Transverse colon (tissue), 3 donors: ENCODE measurements around the gene FAM98A.

Experiments
- CTCF ChIP-seq, 5 experiments: fragments of 200-600 bp in 3 of 5; fragments of 450-650 bp in 2 of 5; sonication (generic) in 3 of 5; IDR thresholded peaks; 1 replicate in 2 of 5; 2 replicates in 3 of 5; pipeline ENCODE4 v1.5.1; 2016 to 2017; ENCODE audit warnings: antibody characterized with exemption in 5 of 5, inconsistent platforms in 3 of 5, mild to moderate bottlenecking in 2 of 5, moderate library complexity in 1 of 5
- POLR2A ChIP-seq: fragments of 450-650 bp; IDR thresholded peaks from one replicate; pipeline ENCODE4 v1.6.1; 2016; ENCODE audit warnings: antibody characterized with exemption, mild to moderate bottlenecking, moderate library complexity

- no peak for TF ChIP-seq CTCF (IDR thresholded peaks at IDR 0.05)
- no peak for TF ChIP-seq POLR2A
Measured at GRCh38 chr2:33607905-33608304, 8.8 kb upstream of the FAM98A start.
